Endothelial cell of umbilical vein (primary cell): Measurements from ENCODE around the gene NRAS. TPM values are rescaled to one million over a fixed set of nuclear protein-coding genes. Genes with fewer than 3 reads are reported as not detected.
A peak's percentile ranks its signal among the peaks of the same experiment; 100 is the strongest.

ENCODE experiments used
- BruUV-seq: library from RNA; stranded (reverse); fragments of 400-500 nt; replicated peaks from 2 replicates; lab custom pipeline; 2021; lab: Mats Ljungman, UMichigan
- CTCF ChIA-PET: fragments of 300-600, 350-600 bp; sonication (Branson Sonifier 250); formaldehyde crosslinking; loops from one replicate; lab custom pipeline; 2021; ENCODE audit warnings: antibody characterized with exemption, inconsistent platforms; lab: Charles Lee
- POLR2A ChIA-PET: fragments of 300-600, 350-600 bp; sonication (Branson Sonifier 250); formaldehyde crosslinking; loops from one replicate; lab custom pipeline; 2021; ENCODE audit warnings: antibody characterized with exemption, inconsistent platforms; lab: Charles Lee
- DNase-seq: peaks from one replicate; pipeline ENCODE4 v3.0.0-alpha.2; 2011; ENCODE audit warnings: low read depth, low spot score
- FAIRE-seq: peaks from 2 replicates; lab custom pipeline; 2011; peaks lifted over from hg19 to GRCh38; lab: Jason Lieb, UNC
- H2AFZ ChIP-seq: 2 replicates; pipeline ENCODE4 v1.6.0; 2012; ENCODE audit warnings: low read depth, low read length, control low read depth, inconsistent platforms
- H3K27ac ChIP-seq: 2 replicates; pipeline ENCODE4 v1.5.1; 2011; ENCODE audit warnings: low read depth, mild to moderate bottlenecking, control low read depth, low read length, moderate library complexity; ENCODE audit not compliant: insufficient read depth
- H3K27me3 ChIP-seq, 2 experiments: 2 replicates each; pipeline versions ENCODE4 v1.6.0 to v1.6.1; 2011; ENCODE audit warnings: low read length in 2 of 2, mixed read lengths in 1 of 2; ENCODE audit not compliant: control insufficient read depth in 2 of 2, insufficient read depth in 2 of 2
- H3K36me3 ChIP-seq, 2 experiments: 2 replicates in 1 of 2; 3 replicates in 1 of 2; pipeline ENCODE4 v1.5.1; 2011; ENCODE audit warnings: low read length in 2 of 2, mild to moderate bottlenecking in 1 of 2, moderate library complexity in 1 of 2; ENCODE audit not compliant: control insufficient read depth in 2 of 2, insufficient read depth in 2 of 2; ENCODE audit errors: extremely low read depth in 1 of 2
- H3K4me1 ChIP-seq: 3 replicates; pipeline ENCODE4 v1.5.1; 2011; ENCODE audit warnings: mild to moderate bottlenecking, low read length; ENCODE audit not compliant: control insufficient read depth, insufficient read depth; ENCODE audit errors: extremely low read depth
- H3K4me2 ChIP-seq: 2 replicates; pipeline ENCODE4 v1.6.1; 2011; ENCODE audit warnings: low read length, control low read depth, mixed read lengths; ENCODE audit not compliant: insufficient read depth
- H3K4me3 ChIP-seq, 3 experiments: fragments of 200-600 bp in 1 of 3; sonication (generic), shearing (Covaris generic) in 1 of 3; replicated peaks in 1 of 3; 2 replicates each; pipeline ENCODE4 v1.5.1; 2011 to 2016; ENCODE audit warnings: control low read depth in 3 of 3, low read length in 3 of 3, mild to moderate bottlenecking in 2 of 3, inconsistent platforms in 1 of 3, low read depth in 1 of 3, moderate library complexity in 1 of 3; ENCODE audit not compliant: insufficient read depth in 1 of 3
- H3K79me2 ChIP-seq: 2 replicates; pipeline ENCODE4 v1.6.0; 2012; ENCODE audit warnings: low read length, inconsistent platforms; ENCODE audit not compliant: control insufficient read depth, insufficient read depth
- H3K9ac ChIP-seq: replicated peaks from 2 replicates; pipeline ENCODE3; 2011; ENCODE audit warnings: low read length, control low read depth; ENCODE audit not compliant: insufficient read depth; ENCODE audit errors: extremely low read depth
- H3K9me1 ChIP-seq: replicated peaks from 3 replicates; pipeline ENCODE4 v1.6.0; 2011; ENCODE audit warnings: mild to moderate bottlenecking, low read length; ENCODE audit not compliant: control insufficient read depth, insufficient read depth; ENCODE audit errors: extremely low read depth
- H3K9me3 ChIP-seq: replicated peaks from 2 replicates; pipeline ENCODE4 v1.5.1; 2012; ENCODE audit warnings: low read length, inconsistent platforms; ENCODE audit not compliant: control insufficient read depth, insufficient read depth
- H4K20me1 ChIP-seq: replicated peaks from 2 replicates; pipeline ENCODE3; 2011; ENCODE audit warnings: mild to moderate bottlenecking, low read length; ENCODE audit not compliant: control insufficient read depth, insufficient read depth; ENCODE audit errors: extremely low read depth
- CTCF ChIP-seq, 2 donors: IDR thresholded peaks; 1 replicate in 1 of 2; 2 replicates in 1 of 2; pipeline ENCODE4 v1.5.1; 2011; ENCODE audit warnings: low read length in 2 of 2, mild to moderate bottlenecking in 2 of 2, moderate library complexity in 2 of 2, control low read depth in 1 of 2, inconsistent platforms in 1 of 2, low read depth in 1 of 2; ENCODE audit not compliant: insufficient read depth in 1 of 2; ENCODE audit errors: extremely low read depth in 1 of 2
- EZH2 ChIP-seq: IDR thresholded peaks from 2 replicates; pipeline ENCODE4 v1.6.1; 2012; ENCODE audit warnings: borderline replicate concordance, low read depth, mild to moderate bottlenecking, moderate library complexity, low read length, inconsistent platforms; ENCODE audit not compliant: severe bottlenecking
- FOS ChIP-seq: IDR thresholded peaks from 2 replicates; pipeline ENCODE4 v1.6.1; 2011; ENCODE audit warnings: mild to moderate bottlenecking, low read length, moderate library complexity, borderline replicate concordance; ENCODE audit not compliant: insufficient read depth
- GATA2 ChIP-seq: IDR thresholded peaks from 2 replicates; pipeline ENCODE4 v1.7.0; 2011; ENCODE audit warnings: low read depth, mild to moderate bottlenecking, moderate library complexity, mixed read lengths, low read length; ENCODE audit not compliant: insufficient read length, insufficient read depth
- JUN ChIP-seq: IDR thresholded peaks from 2 replicates; pipeline ENCODE4 v1.6.1; 2011; ENCODE audit warnings: borderline replicate concordance, low read depth; ENCODE audit not compliant: insufficient read length, insufficient read depth
- MAX ChIP-seq: IDR thresholded peaks from 2 replicates; pipeline ENCODE4 v1.6.1; 2011; ENCODE audit not compliant: insufficient read depth, insufficient read length
- MYC ChIP-seq: IDR thresholded peaks from one replicate; pipeline ENCODE4 v1.6.1; 2011; ENCODE audit warnings: mild to moderate bottlenecking, low read depth, low read length
- POLR2A ChIP-seq: IDR thresholded peaks from 2 replicates; pipeline ENCODE4 v1.6.1; 2012; ENCODE audit warnings: low read depth, mild to moderate bottlenecking, control low read depth, low read length
- POLR2AphosphoS5 ChIP-seq: IDR thresholded peaks from 2 replicates; pipeline ENCODE4 v1.6.1; 2012; ENCODE audit warnings: low read depth, mild to moderate bottlenecking, control low read depth, low read length, moderate library complexity; ENCODE audit not compliant: insufficient read depth
- dilution Hi-C: fragments of 300-500 bp; cut with MboI; formaldehyde crosslinking; loops from one replicate; pipeline ENCODE4 v1.15.0; 2019; ENCODE audit warnings: low sequenced_read_pairs; ENCODE audit not compliant: extremely low pct_ligation_motif_present
- intact Hi-C: fragments of 100-400 bp; cut with micrococcal nuclease; formaldehyde crosslinking; loops from one replicate; pipeline ENCODE4 v1.10.0; 2022
- polyA plus RNA-seq, 4 experiments: library from polyadenylated mRNA; depleted of rRNA in 3 of 4; stranded (reverse) in 3 of 4; unstranded in 1 of 4; fragments of >200 nt; gene quantifications; 2 replicates each; pipeline versions ENCODE4 v1.2.1 to v1.2.3, GENCODE V29; 2011 to 2012; ENCODE audit warnings: missing spikeins in 1 of 4
- total RNA-seq: library from RNA; stranded (reverse); gene quantifications from 2 replicates; pipeline ENCODE4 v1.2.3, GENCODE V29; 2021

Gene NRAS
- total and polyA plus RNA-seq, 2 donors (not counting 3 experiments of a cell fraction or from before 2014, with no cell fraction given): 29.4 to 76.5 TPM

DNA sequence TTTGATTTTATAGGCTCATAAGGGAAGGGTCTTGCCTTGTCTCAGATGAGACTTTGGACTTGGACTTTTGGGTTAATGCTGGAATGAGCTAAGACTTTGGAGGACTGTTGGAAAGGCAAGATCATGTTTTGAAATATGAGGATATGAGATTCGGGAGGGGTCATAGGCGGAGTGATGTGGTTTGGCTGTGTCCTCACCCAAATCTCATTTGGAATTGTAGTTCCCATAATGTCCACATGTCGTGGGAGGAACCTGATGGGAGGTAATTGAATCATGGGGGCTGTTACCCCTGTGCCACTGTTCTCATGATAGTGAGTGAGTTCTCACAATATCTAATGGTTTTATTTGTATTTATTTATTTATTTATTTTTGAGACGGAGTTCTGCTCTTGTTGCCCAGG lies 48.1 kb upstream of the NRAS start:
- dilution Hi-C loops (no loop called here), intact Hi-C loops (no loop called here)
- Histone ChIP-seq H2AFZ (no peak overlapping the region), H3K4me1 (no peaks in the 10 kb centered on the region), H3K4me3 (no peak overlapping the region), H3K9me1 (no peaks in the 10 kb centered on the region), H3K79me2 (no peaks in the 10 kb centered on the region), H3K4me2 (no peak overlapping the region), H3K27me3 (no peaks in the 10 kb centered on the region), H3K9ac (no peak overlapping the region), H3K36me3 (no peaks in the 10 kb centered on the region), H3K9me3 (no peaks in the 10 kb centered on the region), H3K27ac (no peak overlapping the region), H4K20me1 (no peaks in the 10 kb centered on the region)
- DNase-seq (no peak), FAIRE-seq (no peak)
- TF ChIP-seq POLR2AphosphoS5 (no peak), EZH2 (no peak), JUN (no peak), FOS (no peak), GATA2 (no peak), MAX (no peak)
- no TSS peak for BruUV-seq
- CTCF ChIA-PET: interaction anchor here (0.7 kb wide), 1 partner anchor 1401 kb away, joined by 3 read pairs; no protein-coding TSS in a partner anchor
- POLR2A ChIA-PET: no interaction called here

GRCh38 chr1:114758256-114758832 lies 41.8 kb upstream of the NRAS start:
- no peaks in the 10 kb centered on the region for H3K36me3 ChIP-seq
- peak overlapping the region; percentile 100 for H3K9ac ChIP-seq
- H3K9me3 ChIP-seq: no peaks in the 10 kb centered on the region
- TSS peak; percentile 70 for BruUV-seq
- H3K79me2 ChIP-seq: peaks cover 43% of the 10 kb centered on the region
- H3K27me3 ChIP-seq: no peaks in the 10 kb centered on the region
- no peak for DNase-seq
- intact Hi-C loops (loop anchor here (5.0 to 10.0 kb wide), 4 partner anchors 246 to 1619 kb away; partner anchors contain the start of genes MAGI3 and TRIM33), dilution Hi-C loops (no loop called here)
- peaks cover 28% of the 10 kb centered on the region for H3K4me1 ChIP-seq
- peak overlapping the region in 2 of 3 experiments; percentile 91 to 93 for H3K4me3 ChIP-seq
- H3K4me2 ChIP-seq: peak overlapping the region; percentile 85
- peaks cover 16% of the 10 kb centered on the region for H4K20me1 ChIP-seq
- POLR2A ChIA-PET: no interaction called here
- no peaks in the 10 kb centered on the region for H3K9me1 ChIP-seq
- CTCF ChIA-PET: interaction anchor here (1.4 kb wide), 1 partner anchor 15 kb away, joined by 3 read pairs; no protein-coding TSS in a partner anchor
- H2AFZ ChIP-seq: peak overlapping the region; percentile 67
- peak overlapping the region; percentile 98 for H3K27ac ChIP-seq
- peak; percentile 39 for TF ChIP-seq FOS
- TF ChIP-seq GATA2: no peak
- no peak for TF ChIP-seq POLR2A
- no peak for TF ChIP-seq MAX
- TF ChIP-seq CTCF (IDR thresholded peaks at IDR 0.05; ENCODE audit: extremely low read depth in 1 of 2, insufficient read depth in 1 of 2, low read depth in 1 of 2, low read length in 2 of 2): no peak
- TF ChIP-seq MYC: no peak
- TF ChIP-seq EZH2: no peak
- peak; percentile 7 for TF ChIP-seq JUN
- no peak for TF ChIP-seq POLR2AphosphoS5
- FAIRE-seq: peak; percentile 18
